MCF 10A (cell line): ENCODE results near the gene NIPBL. TPM values are rescaled to one million over a fixed set of nuclear protein-coding genes. Genes with fewer than 3 reads are reported as not detected.

ENCODE experiments used
- BruUV-seq: library from RNA; stranded (reverse); fragments of 400-500 nt; replicated peaks from 2 replicates; lab custom pipeline; 2021; lab: Mats Ljungman, UMichigan
- CTCF ChIA-PET: fragments of 300-600 bp; sonication (Branson Sonifier 250); formaldehyde crosslinking; extraction: SDS; loops from one replicate; lab custom pipeline; 2021; ENCODE audit warnings: antibody characterized with exemption, inconsistent platforms; lab: Yijun Ruan, JAX
- POLR2A ChIA-PET: fragments of 300-600, 350-650 bp; sonication (Branson Sonifier 250); formaldehyde crosslinking; extraction: SDS; loops from one replicate; lab custom pipeline; 2020; ENCODE audit warnings: antibody characterized with exemption, inconsistent platforms; lab: Yijun Ruan, JAX
- DNase-seq: peaks from one replicate; pipeline ENCODE4 v3.0.0-alpha.2; 2018; ENCODE audit not compliant: unreplicated experiment
- H3K27ac Mint-ChIP-seq: one replicate; pipeline ENCODE4 v1.8.0; 2022; ENCODE audit warnings: mild to moderate bottlenecking, low read depth, mixed read lengths; ENCODE audit not compliant: unreplicated experiment
- H3K27me3 Mint-ChIP-seq: one replicate; pipeline ENCODE4 v1.8.0; 2022; ENCODE audit warnings: mixed read lengths; ENCODE audit not compliant: insufficient read depth, unreplicated experiment
- H3K36me3 Mint-ChIP-seq: one replicate; pipeline ENCODE4 v1.8.0; 2022; ENCODE audit warnings: mild to moderate bottlenecking, moderate library complexity, mixed read lengths; ENCODE audit not compliant: insufficient read depth, unreplicated experiment
- H3K4me1 Mint-ChIP-seq: one replicate; pipeline ENCODE4 v1.8.0; 2022; ENCODE audit warnings: mixed read lengths; ENCODE audit not compliant: insufficient read depth, unreplicated experiment
- H3K4me3 Mint-ChIP-seq: one replicate; pipeline ENCODE4 v1.8.0; 2022; ENCODE audit warnings: mild to moderate bottlenecking, moderate library complexity, mixed read lengths; ENCODE audit not compliant: unreplicated experiment
- H3K9me3 Mint-ChIP-seq: one replicate; pipeline ENCODE4 v1.8.0; 2022; ENCODE audit warnings: mixed read lengths; ENCODE audit not compliant: unreplicated experiment
- intact Hi-C: fragments of 100-400 bp; cut with micrococcal nuclease; formaldehyde crosslinking; loops from 2 replicates; pipeline ENCODE4 v1.14.1; 2022
- total RNA-seq: library from RNA; stranded (reverse); gene quantifications from 2 replicates; pipeline ENCODE4 v1.2.3, GENCODE V29; 2022
- TF ChIP-seq, protein P1 (sequence below): fragments of 200-600 bp; IDR thresholded peaks from one replicate; pipeline ENCODE4 v1.8.0; 2022; ENCODE audit warnings: antibody characterized with exemption, mild to moderate bottlenecking; ENCODE audit not compliant: unreplicated experiment

NIPBL gene
- total RNA-seq, 1 experiment from 2014 or later = 46.2 TPM

DNA sequence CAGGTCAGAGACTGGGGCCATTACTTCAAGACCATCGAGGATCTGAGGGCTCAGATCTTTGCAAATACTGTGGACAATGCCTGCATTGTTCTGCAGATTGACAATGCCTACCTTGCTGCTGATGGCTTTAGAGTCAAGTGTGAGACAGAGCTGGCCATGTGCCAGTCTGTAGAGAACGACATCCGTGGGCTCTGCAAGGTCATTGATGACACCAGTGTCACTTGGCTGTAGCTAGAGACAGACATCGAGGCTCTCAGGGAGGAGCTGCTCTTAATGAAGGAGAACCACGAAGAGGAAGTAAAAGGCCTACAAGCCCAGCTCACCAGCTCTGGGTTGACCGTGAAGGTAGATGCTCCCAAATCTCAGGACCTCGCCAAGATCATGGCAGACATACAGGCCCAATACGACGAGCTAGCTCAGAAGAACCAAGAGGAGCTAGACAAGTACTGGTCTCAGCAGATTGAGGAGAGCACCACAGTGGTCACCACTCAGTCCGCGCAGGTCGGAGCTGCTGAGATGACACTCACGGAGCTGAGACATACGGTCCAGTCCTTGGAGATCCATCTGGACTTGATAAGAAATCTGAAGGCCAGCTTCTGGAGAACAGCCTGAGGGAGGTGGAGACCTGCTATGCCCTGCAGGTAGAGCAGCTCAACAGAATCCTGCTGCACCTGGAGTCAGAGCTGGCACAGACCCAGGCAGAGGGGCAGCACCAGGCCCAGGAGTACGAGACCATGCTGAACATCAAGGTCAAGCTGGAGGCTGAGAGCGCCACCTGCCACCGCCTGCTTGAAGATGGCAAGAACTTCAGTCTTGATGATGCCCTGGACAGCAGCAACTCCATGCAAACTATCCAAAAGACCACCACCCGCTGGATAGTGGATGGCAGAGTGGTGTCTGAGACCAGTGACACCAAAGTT is 9.3 kb downstream of the NIPBL start:
- CTCF ChIA-PET = interaction anchor here (0.6 to 1.3 kb wide), 4 partner anchors 9 to 484 kb away, joined by 3 to 4 read pairs (median 4); partner anchors contain the start of gene NIPBL
- intact Hi-C loops = no loop called here
- no peak overlapping the region for H3K27ac Mint-ChIP-seq
- TF ChIP-seq, protein P1, sequence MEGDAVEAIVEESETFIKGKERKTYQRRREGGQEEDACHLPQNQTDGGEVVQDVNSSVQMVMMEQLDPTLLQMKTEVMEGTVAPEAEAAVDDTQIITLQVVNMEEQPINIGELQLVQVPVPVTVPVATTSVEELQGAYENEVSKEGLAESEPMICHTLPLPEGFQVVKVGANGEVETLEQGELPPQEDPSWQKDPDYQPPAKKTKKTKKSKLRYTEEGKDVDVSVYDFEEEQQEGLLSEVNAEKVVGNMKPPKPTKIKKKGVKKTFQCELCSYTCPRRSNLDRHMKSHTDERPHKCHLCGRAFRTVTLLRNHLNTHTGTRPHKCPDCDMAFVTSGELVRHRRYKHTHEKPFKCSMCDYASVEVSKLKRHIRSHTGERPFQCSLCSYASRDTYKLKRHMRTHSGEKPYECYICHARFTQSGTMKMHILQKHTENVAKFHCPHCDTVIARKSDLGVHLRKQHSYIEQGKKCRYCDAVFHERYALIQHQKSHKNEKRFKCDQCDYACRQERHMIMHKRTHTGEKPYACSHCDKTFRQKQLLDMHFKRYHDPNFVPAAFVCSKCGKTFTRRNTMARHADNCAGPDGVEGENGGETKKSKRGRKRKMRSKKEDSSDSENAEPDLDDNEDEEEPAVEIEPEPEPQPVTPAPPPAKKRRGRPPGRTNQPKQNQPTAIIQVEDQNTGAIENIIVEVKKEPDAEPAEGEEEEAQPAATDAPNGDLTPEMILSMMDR = no peak
- H3K27me3 Mint-ChIP-seq = no peaks in the 10 kb centered on the region
- BruUV-seq = no TSS peak
- H3K4me1 Mint-ChIP-seq = peaks cover 35% of the 10 kb centered on the region
- POLR2A ChIA-PET = interaction anchor here (6.1 kb wide), 1 partner anchor 10 kb away, joined by 79 read pairs; the partner anchor contains the start of gene NIPBL
- no peak overlapping the region for H3K4me3 Mint-ChIP-seq
- no peak for DNase-seq
- no peaks in the 10 kb centered on the region for H3K9me3 Mint-ChIP-seq
- peaks cover 5% of the 10 kb centered on the region for H3K36me3 Mint-ChIP-seq

DNA sequence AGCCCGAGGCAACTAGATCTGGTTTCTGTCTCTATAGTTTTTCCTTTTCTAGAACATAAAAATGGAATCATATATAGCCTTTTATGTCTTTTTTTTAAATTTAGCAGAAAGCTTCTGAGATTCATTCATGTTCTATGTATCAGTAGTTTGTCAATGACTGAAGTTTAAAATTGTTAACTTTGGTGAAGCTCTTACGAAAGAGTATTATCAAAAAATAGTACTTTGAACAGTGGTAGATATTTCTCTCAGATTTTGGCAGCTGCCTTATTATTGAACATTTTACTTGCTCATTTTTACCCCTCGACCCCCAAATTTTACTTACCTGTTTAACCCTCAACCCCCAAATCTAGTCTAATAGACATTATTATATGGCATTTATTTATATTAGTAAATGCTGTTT is 10.2 kb downstream of the NIPBL start:
- intact Hi-C loops = no loop called here
- TF ChIP-seq, protein P1 = no peak
- H3K9me3 Mint-ChIP-seq = no peaks in the 10 kb centered on the region
- CTCF ChIA-PET = interaction anchor here (1.0 kb wide), 1 partner anchor 142 kb away, joined by 3 read pairs; no protein-coding TSS in a partner anchor
- H3K4me3 Mint-ChIP-seq = no peak overlapping the region
- no TSS peak for BruUV-seq
- H3K36me3 Mint-ChIP-seq = peaks cover 5% of the 10 kb centered on the region
- no peaks in the 10 kb centered on the region for H3K27me3 Mint-ChIP-seq
- no peak for DNase-seq
- peaks cover 26% of the 10 kb centered on the region for H3K4me1 Mint-ChIP-seq
- no peak overlapping the region for H3K27ac Mint-ChIP-seq
- POLR2A ChIA-PET = interaction anchor here (6.1 kb wide), 1 partner anchor 11 kb away, joined by 79 read pairs; the partner anchor contains the start of gene NIPBL

DNA sequence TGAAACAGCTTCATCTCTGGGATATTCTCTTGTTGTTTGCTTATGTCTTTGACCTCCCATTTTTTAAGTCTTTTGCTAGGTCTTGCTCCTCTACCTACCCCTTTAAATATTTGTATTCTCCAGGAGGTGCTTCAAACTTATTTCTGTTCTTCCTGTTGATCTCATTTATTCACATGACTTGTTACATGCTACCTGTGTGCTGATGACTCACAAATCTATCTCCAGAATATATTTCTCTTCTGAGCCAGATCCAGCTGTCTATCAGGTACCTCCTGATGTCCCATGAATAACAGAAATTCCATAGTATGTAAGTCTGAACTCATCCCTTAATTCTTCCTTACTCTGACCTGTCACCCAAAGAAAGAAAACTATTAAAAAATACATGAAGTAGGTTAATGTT is 11.0 kb downstream of the NIPBL start:
- H3K4me1 Mint-ChIP-seq = peaks cover 19% of the 10 kb centered on the region

More for the DNA sequence above, 11.0 kb downstream of the NIPBL start:
- ChIA-PET POLR2A (interaction anchor here (0.7 to 6.1 kb wide), 3 partner anchors 11 to 170 kb away, joined by 3 to 79 read pairs (median 4); partner anchors contain the start of gene NIPBL), CTCF (interaction anchor here (0.5 to 1.0 kb wide), 2 partner anchors 143 to 149 kb away, joined by 3 read pairs; no protein-coding TSS in a partner anchor)
- peak; percentile 21 for DNase-seq
- TF ChIP-seq, protein P1 = no peak
- Mint-ChIP-seq H3K9me3 (no peaks in the 10 kb centered on the region), H3K27me3 (no peaks in the 10 kb centered on the region), H3K4me3 (peak overlapping the region; percentile 13), H3K36me3 (peaks cover 5% of the 10 kb centered on the region), H3K27ac (peak overlapping the region; percentile 58)
- intact Hi-C loops = no loop called here
- no TSS peak for BruUV-seq
